GM23338 (cell line): ENCODE results near the gene ZBTB25. TPM values are rescaled to one million over a fixed set of nuclear protein-coding genes. Genes with fewer than 3 reads are reported as not detected.

ENCODE experiments used
- ATAC-seq: fragments of 200-7000 bp; cut with Tn5 transposase; 3 replicates; pipeline ENCODE4 v1.9.1; 2020
- DNase-seq: peaks from one replicate; pipeline ENCODE4 v3.0.0-alpha.2; 2015; ENCODE audit warnings: low spot score
- H2AFZ ChIP-seq: fragments of 200-600 bp; sonication (generic); 2 replicates; pipeline ENCODE4 v1.8.0; 2016; ENCODE audit warnings: antibody characterized with exemption, mild to moderate bottlenecking, moderate library complexity
- H3F3A ChIP-seq: fragments of 200-600 bp; sonication (generic); replicated peaks from 2 replicates; pipeline ENCODE4 v1.8.0; 2017; ENCODE audit warnings: antibody characterized with exemption, mixed run types, low read depth
- H3K27ac ChIP-seq: fragments of 200-600 bp; sonication (generic); 2 replicates; pipeline ENCODE4 v1.6.1; 2016; ENCODE audit warnings: low read depth
- H3K27me3 ChIP-seq: fragments of 200-600 bp; sonication (generic); 2 replicates; pipeline ENCODE4 v1.8.0; 2016; ENCODE audit warnings: mild to moderate bottlenecking, mixed run types, moderate library complexity; ENCODE audit not compliant: insufficient read depth
- H3K36me3 ChIP-seq: fragments of 200-600 bp; sonication (generic); 2 replicates; pipeline ENCODE4 v1.8.0; 2016; ENCODE audit warnings: mild to moderate bottlenecking; ENCODE audit not compliant: insufficient read depth
- H3K4me1 ChIP-seq: fragments of 200-600 bp; sonication (generic); 2 replicates; pipeline ENCODE4 v1.8.0; 2016; ENCODE audit warnings: mild to moderate bottlenecking, moderate library complexity; ENCODE audit not compliant: insufficient read depth
- H3K4me2 ChIP-seq: fragments of 200-600 bp; sonication (generic); 2 replicates; pipeline ENCODE4 v1.7.1; 2017; ENCODE audit warnings: mixed run types
- H3K4me3 ChIP-seq: fragments of 200-600 bp; sonication (generic); 2 replicates; pipeline ENCODE4 v1.6.1; 2016; ENCODE audit warnings: mixed run types
- H3K79me2 ChIP-seq: fragments of 200-600 bp; sonication (generic); replicated peaks from 2 replicates; pipeline ENCODE4 v1.8.0; 2017; ENCODE audit warnings: mild to moderate bottlenecking; ENCODE audit not compliant: insufficient read depth
- H3K9me2 ChIP-seq: fragments of 200-600 bp; sonication (generic); 2 replicates; pipeline ENCODE4 v1.8.0; 2017; ENCODE audit not compliant: insufficient read depth
- H4K20me1 ChIP-seq: fragments of 200-600 bp; sonication (generic); replicated peaks from 2 replicates; pipeline ENCODE4 v1.8.0; 2017; ENCODE audit warnings: mild to moderate bottlenecking; ENCODE audit not compliant: insufficient read depth
- H3K27ac Mint-ChIP-seq: 2 replicates; pipeline ENCODE4 v1.8.0; 2020; ENCODE audit warnings: inconsistent platforms, mild to moderate bottlenecking, moderate library complexity, mixed read lengths
- H3K27me3 Mint-ChIP-seq: 3 replicates; pipeline ENCODE4 v1.8.0; 2022; ENCODE audit warnings: low read depth, mild to moderate bottlenecking, moderate library complexity, mixed read lengths, inconsistent platforms; ENCODE audit not compliant: insufficient read depth, poor library complexity
- H3K36me3 Mint-ChIP-seq: 3 replicates; pipeline ENCODE4 v1.8.0; 2021; ENCODE audit warnings: low read depth, mild to moderate bottlenecking, inconsistent platforms, moderate library complexity, mixed read lengths
- H3K4me1 Mint-ChIP-seq: 3 replicates; pipeline ENCODE4 v1.8.0; 2020; ENCODE audit warnings: mild to moderate bottlenecking, inconsistent platforms, mixed read lengths
- H3K4me3 Mint-ChIP-seq: 3 replicates; pipeline ENCODE4 v1.8.0; 2021; ENCODE audit warnings: moderate library complexity, mild to moderate bottlenecking, inconsistent platforms, mixed read lengths
- H3K9me3 Mint-ChIP-seq: 3 replicates; pipeline ENCODE4 v1.8.0; 2020; ENCODE audit warnings: moderate library complexity, mild to moderate bottlenecking, inconsistent platforms, mixed read lengths
- CREB1 ChIP-seq: fragments of 250-450 bp; sonication (Bioruptor Pico); IDR thresholded peaks from 2 replicates; pipeline ENCODE4 v1.5.0; 2020; ENCODE audit warnings: low read depth, mild to moderate bottlenecking, moderate library complexity
- EZH2 ChIP-seq: fragments of 200-600 bp; sonication (generic); IDR thresholded peaks from one replicate; pipeline ENCODE4 v1.8.0; 2017; ENCODE audit warnings: antibody characterized with exemption, mild to moderate bottlenecking, low read depth; ENCODE audit not compliant: unreplicated experiment
- EZH2phosphoT487 ChIP-seq: fragments of 200-600 bp; sonication (generic); IDR thresholded peaks from one replicate; pipeline ENCODE4 v1.8.1; 2018; ENCODE audit warnings: antibody characterized with exemption; ENCODE audit not compliant: unreplicated experiment
- JUNB ChIP-seq: IDR thresholded peaks from one replicate; pipeline ENCODE4 v1.6.1; 2016; ENCODE audit warnings: antibody characterized with exemption; ENCODE audit not compliant: unreplicated experiment
- NANOG ChIP-seq: IDR thresholded peaks from 2 replicates; pipeline ENCODE4 v1.6.1; 2016; ENCODE audit warnings: antibody characterized with exemption, borderline replicate concordance
- POLR2AphosphoS5 ChIP-seq: IDR thresholded peaks from 2 replicates; pipeline ENCODE4 v1.6.1; 2016; ENCODE audit warnings: antibody characterized with exemption, low read depth
- STAT1 ChIP-seq: IDR thresholded peaks from one replicate; pipeline ENCODE4 v1.6.1; 2016; ENCODE audit warnings: antibody characterized with exemption; ENCODE audit not compliant: unreplicated experiment
- ZNF114 ChIP-seq: fragments of 250-450 bp; sonication (Bioruptor Pico); IDR thresholded peaks from 2 replicates; pipeline ENCODE4 v1.5.0; 2020; ENCODE audit warnings: mild to moderate bottlenecking, moderate library complexity
- ZNF331 ChIP-seq: fragments of 250-450 bp; sonication (Bioruptor Pico); IDR thresholded peaks from 2 replicates; pipeline ENCODE4 v1.5.0; 2020; ENCODE audit warnings: low read depth, mild to moderate bottlenecking, moderate library complexity
- polyA plus RNA-seq: library from polyadenylated mRNA; unstranded; fragments of >200 nt; fragmentation: Nextera tagmentation; extraction: Ambion mirVana; gene quantifications from 2 replicates; pipeline ENCODE4 v1.2.1, GENCODE V29; 2016
- total RNA-seq: library from RNA; depleted of rRNA; stranded (reverse); fragments of >200 nt; shearing (Covaris generic); gene quantifications from 2 replicates; pipeline ENCODE4 v1.2.3, GENCODE V29; 2014
- TF ChIP-seq, protein P1 (sequence below): IDR thresholded peaks from 2 replicates; pipeline ENCODE4 v1.6.1; 2016; ENCODE audit warnings: antibody characterized with exemption
- TF ChIP-seq, protein P2 (sequence below): IDR thresholded peaks from one replicate; pipeline ENCODE4 v1.6.1; 2018; ENCODE audit warnings: antibody characterized with exemption; ENCODE audit not compliant: unreplicated experiment
- TF ChIP-seq, protein P3 (sequence below), 2 experiments: fragments of 200-600 bp in 1 of 2; sonication (generic) in 1 of 2; conservative IDR thresholded peaks; 2 replicates each; pipeline versions ENCODE4 v1.5.1 to v1.6.1; 2016 to 2017; ENCODE audit warnings: antibody characterized with exemption in 2 of 2, low read depth in 2 of 2, mild to moderate bottlenecking in 2 of 2, moderate library complexity in 1 of 2

ZBTB25 gene
- total and polyA plus RNA-seq, 2 experiments from 2014 or later = 5.8 to 8.0 TPM

DNA sequence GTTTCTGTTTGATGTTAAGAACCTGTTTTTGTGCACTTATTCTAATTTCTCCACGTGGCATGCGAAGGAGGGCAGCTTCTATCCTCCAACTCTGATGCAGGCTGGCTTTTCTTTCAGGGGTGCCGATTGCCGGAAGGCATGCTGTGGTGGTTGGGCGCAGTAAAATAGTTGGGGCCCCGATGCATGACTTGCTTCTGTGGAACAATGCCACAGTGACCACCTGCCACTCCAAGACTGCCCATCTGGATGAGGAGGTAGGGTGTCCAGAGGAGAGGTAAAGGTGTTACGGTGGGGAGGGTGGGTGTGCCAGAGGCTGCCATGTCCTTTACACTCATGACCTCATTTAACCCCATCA, 85.9 kb downstream of the ZBTB25 start:
- Histone ChIP-seq H3K4me3 (no peak overlapping the region), H3K4me2 (no peak overlapping the region), H3K27me3 (no peaks in the 10 kb centered on the region), H4K20me1 (peaks cover 20% of the 10 kb centered on the region), H3K79me2 (peaks cover 3% of the 10 kb centered on the region; the same call in 1 of the 2 replicates), H3F3A (peaks cover 21% of the 10 kb centered on the region), H3K27ac (no peak overlapping the region), H3K9me2 (no peaks in the 10 kb centered on the region), H3K4me1 (no peaks in the 10 kb centered on the region), H3K36me3 (peaks cover 71% of the 10 kb centered on the region), H2AFZ (no peak overlapping the region)
- TF ChIP-seq, protein P1, sequence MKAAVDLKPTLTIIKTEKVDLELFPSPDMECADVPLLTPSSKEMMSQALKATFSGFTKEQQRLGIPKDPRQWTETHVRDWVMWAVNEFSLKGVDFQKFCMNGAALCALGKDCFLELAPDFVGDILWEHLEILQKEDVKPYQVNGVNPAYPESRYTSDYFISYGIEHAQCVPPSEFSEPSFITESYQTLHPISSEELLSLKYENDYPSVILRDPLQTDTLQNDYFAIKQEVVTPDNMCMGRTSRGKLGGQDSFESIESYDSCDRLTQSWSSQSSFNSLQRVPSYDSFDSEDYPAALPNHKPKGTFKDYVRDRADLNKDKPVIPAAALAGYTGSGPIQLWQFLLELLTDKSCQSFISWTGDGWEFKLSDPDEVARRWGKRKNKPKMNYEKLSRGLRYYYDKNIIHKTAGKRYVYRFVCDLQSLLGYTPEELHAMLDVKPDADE = no peak
- no peak for TF ChIP-seq EZH2
- TF ChIP-seq NANOG = no peak
- TF ChIP-seq POLR2AphosphoS5 = no peak
- no peak for TF ChIP-seq CREB1 (CRISPR knock-in tag)
- TF ChIP-seq, protein P2, sequence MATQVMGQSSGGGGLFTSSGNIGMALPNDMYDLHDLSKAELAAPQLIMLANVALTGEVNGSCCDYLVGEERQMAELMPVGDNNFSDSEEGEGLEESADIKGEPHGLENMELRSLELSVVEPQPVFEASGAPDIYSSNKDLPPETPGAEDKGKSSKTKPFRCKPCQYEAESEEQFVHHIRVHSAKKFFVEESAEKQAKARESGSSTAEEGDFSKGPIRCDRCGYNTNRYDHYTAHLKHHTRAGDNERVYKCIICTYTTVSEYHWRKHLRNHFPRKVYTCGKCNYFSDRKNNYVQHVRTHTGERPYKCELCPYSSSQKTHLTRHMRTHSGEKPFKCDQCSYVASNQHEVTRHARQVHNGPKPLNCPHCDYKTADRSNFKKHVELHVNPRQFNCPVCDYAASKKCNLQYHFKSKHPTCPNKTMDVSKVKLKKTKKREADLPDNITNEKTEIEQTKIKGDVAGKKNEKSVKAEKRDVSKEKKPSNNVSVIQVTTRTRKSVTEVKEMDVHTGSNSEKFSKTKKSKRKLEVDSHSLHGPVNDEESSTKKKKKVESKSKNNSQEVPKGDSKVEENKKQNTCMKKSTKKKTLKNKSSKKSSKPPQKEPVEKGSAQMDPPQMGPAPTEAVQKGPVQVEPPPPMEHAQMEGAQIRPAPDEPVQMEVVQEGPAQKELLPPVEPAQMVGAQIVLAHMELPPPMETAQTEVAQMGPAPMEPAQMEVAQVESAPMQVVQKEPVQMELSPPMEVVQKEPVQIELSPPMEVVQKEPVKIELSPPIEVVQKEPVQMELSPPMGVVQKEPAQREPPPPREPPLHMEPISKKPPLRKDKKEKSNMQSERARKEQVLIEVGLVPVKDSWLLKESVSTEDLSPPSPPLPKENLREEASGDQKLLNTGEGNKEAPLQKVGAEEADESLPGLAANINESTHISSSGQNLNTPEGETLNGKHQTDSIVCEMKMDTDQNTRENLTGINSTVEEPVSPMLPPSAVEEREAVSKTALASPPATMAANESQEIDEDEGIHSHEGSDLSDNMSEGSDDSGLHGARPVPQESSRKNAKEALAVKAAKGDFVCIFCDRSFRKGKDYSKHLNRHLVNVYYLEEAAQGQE = no peak
- TF ChIP-seq, protein P3, sequence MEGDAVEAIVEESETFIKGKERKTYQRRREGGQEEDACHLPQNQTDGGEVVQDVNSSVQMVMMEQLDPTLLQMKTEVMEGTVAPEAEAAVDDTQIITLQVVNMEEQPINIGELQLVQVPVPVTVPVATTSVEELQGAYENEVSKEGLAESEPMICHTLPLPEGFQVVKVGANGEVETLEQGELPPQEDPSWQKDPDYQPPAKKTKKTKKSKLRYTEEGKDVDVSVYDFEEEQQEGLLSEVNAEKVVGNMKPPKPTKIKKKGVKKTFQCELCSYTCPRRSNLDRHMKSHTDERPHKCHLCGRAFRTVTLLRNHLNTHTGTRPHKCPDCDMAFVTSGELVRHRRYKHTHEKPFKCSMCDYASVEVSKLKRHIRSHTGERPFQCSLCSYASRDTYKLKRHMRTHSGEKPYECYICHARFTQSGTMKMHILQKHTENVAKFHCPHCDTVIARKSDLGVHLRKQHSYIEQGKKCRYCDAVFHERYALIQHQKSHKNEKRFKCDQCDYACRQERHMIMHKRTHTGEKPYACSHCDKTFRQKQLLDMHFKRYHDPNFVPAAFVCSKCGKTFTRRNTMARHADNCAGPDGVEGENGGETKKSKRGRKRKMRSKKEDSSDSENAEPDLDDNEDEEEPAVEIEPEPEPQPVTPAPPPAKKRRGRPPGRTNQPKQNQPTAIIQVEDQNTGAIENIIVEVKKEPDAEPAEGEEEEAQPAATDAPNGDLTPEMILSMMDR (conservative IDR thresholded peaks at IDR 0.05; ENCODE audit: low read depth in 2 of 2) = no peak
- ATAC-seq (no peak), DNase-seq (no peak)
- H3K4me1 Mint-ChIP-seq = no peaks in the 10 kb centered on the region
- H3K36me3 Mint-ChIP-seq = peaks cover 96% of the 10 kb centered on the region
- no peak overlapping the region for H3K27ac Mint-ChIP-seq
- H3K4me3 Mint-ChIP-seq = no peak overlapping the region
- no peaks in the 10 kb centered on the region for H3K9me3 Mint-ChIP-seq
- H3K27me3 Mint-ChIP-seq = peaks cover 2% of the 10 kb centered on the region

DNA sequence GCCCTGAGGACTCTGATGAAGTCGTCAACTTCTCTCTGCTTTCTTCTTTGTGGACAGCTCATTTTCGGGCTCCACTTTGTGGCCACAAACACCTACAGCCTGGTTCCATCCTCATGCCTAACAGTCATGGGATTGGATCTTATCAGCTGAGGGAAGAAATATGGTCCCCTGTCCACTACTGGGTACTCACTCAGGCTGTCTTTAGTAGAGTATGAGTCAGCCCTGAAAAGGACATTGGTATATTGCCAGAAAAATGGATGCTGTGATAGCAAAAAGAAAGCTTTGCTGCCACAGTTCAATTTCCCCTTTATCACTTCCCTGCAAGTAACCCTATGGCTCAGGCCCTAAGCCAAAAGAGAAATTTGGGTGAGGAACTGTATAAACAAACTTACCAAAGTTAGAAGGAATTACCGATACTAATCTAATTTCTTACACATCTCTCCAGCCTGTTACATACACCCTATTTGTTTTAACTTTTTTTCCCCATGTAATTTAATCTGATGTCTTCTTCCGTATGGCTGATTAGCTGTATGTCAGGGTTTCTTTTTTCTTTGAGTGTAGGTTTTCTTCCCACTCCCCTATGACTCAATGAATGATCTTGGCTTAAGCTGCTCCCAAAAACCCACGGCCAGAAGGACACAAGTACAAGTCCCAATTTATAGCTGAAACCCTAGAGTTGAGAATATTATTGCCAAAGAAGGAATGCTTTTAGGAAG, 86.4 kb downstream of the ZBTB25 start:
- Mint-ChIP-seq H3K36me3 (peaks cover 96% of the 10 kb centered on the region), H3K4me1 (no peaks in the 10 kb centered on the region), H3K4me3 (no peak overlapping the region), H3K9me3 (no peaks in the 10 kb centered on the region), H3K27ac (no peak overlapping the region), H3K27me3 (peaks cover 2% of the 10 kb centered on the region)
- Histone ChIP-seq H3F3A (peaks cover 21% of the 10 kb centered on the region), H3K9me2 (no peaks in the 10 kb centered on the region), H3K36me3 (peaks cover 69% of the 10 kb centered on the region), H3K27me3 (no peaks in the 10 kb centered on the region), H3K4me2 (no peak overlapping the region), H3K79me2 (peaks cover 5% of the 10 kb centered on the region), H3K4me3 (no peak overlapping the region), H2AFZ (no peak overlapping the region), H3K4me1 (no peaks in the 10 kb centered on the region), H4K20me1 (peaks cover 20% of the 10 kb centered on the region), H3K27ac (no peak overlapping the region)
- ATAC-seq = no peak
- DNase-seq = no peak
- TF ChIP-seq JUNB (no peak), EZH2phosphoT487 (no peak), STAT1 (no peak), POLR2AphosphoS5 (no peak), ZNF114 (CRISPR knock-in tag) (no peak), ZNF331 (CRISPR knock-in tag) (no peak)
- TF ChIP-seq, protein P3 (conservative IDR thresholded peaks at IDR 0.05; ENCODE audit: low read depth in 2 of 2) = no peak
